ENCODE measurements around the gene BTG4.

Gene BTG4

GRCh38 chr11:111512296-111513239, at the start of gene BTG4:
Gene BTG4 (minus strand): TSS chr11:111512386. CDS start chr11:111498776, 13,610 bp downstream.
- in situ Hi-C loops (cut with MboI; ENCODE audit: low sequenced_read_pairs) = no loop called here

GRCh38 chr11:111561791-111562325, 49.7 kb upstream of the BTG4 start:
- in situ Hi-C loops (cut with MboI; ENCODE audit: low sequenced_read_pairs) = no loop called here

GRCh38 chr11:111561306-111561705, 49.1 kb upstream of the BTG4 start:
- in situ Hi-C loops (cut with MboI; ENCODE audit: low sequenced_read_pairs) = no loop called here

- in situ Hi-C loops (cut with MboI; ENCODE audit: low sequenced_read_pairs) = no loop called here
These were observed 48.6 kb upstream of the BTG4 start for GRCh38 chr11:111560800-111561199.

GRCh38 chr11:111559800-111560464, 47.7 kb upstream of the BTG4 start:
- in situ Hi-C loops (cut with MboI; ENCODE audit: low sequenced_read_pairs) = no loop called here

- in situ Hi-C loops (cut with MboI; ENCODE audit: low sequenced_read_pairs) = no loop called here
These were observed 45.4 kb upstream of the BTG4 start for GRCh38 chr11:111557425-111558111.

GRCh38 chr11:111555255-111555654, 43.1 kb upstream of the BTG4 start:
- in situ Hi-C loops (cut with MboI; ENCODE audit: low sequenced_read_pairs) = no loop called here

GRCh38 chr11:111554532-111554931, 42.3 kb upstream of the BTG4 start:
- in situ Hi-C loops (cut with MboI; ENCODE audit: low sequenced_read_pairs) = no loop called here

- in situ Hi-C loops (cut with MboI; ENCODE audit: low sequenced_read_pairs) = no loop called here
These were observed 38.1 kb upstream of the BTG4 start for GRCh38 chr11:111550258-111550657.

- in situ Hi-C loops (cut with MboI; ENCODE audit: low sequenced_read_pairs) = no loop called here
These were observed 37.6 kb upstream of the BTG4 start for GRCh38 chr11:111549869-111550203.

GRCh38 chr11:111549196-111549868, 37.1 kb upstream of the BTG4 start:
- in situ Hi-C loops (cut with MboI; ENCODE audit: low sequenced_read_pairs) = no loop called here

GRCh38 chr11:111548525-111548924, 36.3 kb upstream of the BTG4 start:
- in situ Hi-C loops (cut with MboI; ENCODE audit: low sequenced_read_pairs) = no loop called here

GRCh38 chr11:111542606-111543275, 30.6 kb upstream of the BTG4 start:
- in situ Hi-C loops (cut with MboI; ENCODE audit: low sequenced_read_pairs) = no loop called here

GRCh38 chr11:111541254-111542061, 29.3 kb upstream of the BTG4 start:
- in situ Hi-C loops (cut with MboI; ENCODE audit: low sequenced_read_pairs) = no loop called here

- in situ Hi-C loops (cut with MboI; ENCODE audit: low sequenced_read_pairs) = no loop called here
These were observed 28.7 kb upstream of the BTG4 start for GRCh38 chr11:111540937-111541253.

- in situ Hi-C loops (cut with MboI; ENCODE audit: low sequenced_read_pairs) = no loop called here
These were observed 28.1 kb upstream of the BTG4 start, which contains the start of gene LAYN for GRCh38 chr11:111540114-111540936. Gene LAYN (plus strand): TSS chr11:111540720. CDS start chr11:111540844, 124 bp downstream.

GRCh38 chr11:111539426-111540113, 27.4 kb upstream of the BTG4 start:
- in situ Hi-C loops (cut with MboI; ENCODE audit: low sequenced_read_pairs) = no loop called here

All from HL-60/S4 (cell line).